ENCODE measurements around the gene SMIM45.
A peak's percentile ranks its signal among the peaks of the same experiment; 100 is the strongest.

SMIM45 gene

DNA sequence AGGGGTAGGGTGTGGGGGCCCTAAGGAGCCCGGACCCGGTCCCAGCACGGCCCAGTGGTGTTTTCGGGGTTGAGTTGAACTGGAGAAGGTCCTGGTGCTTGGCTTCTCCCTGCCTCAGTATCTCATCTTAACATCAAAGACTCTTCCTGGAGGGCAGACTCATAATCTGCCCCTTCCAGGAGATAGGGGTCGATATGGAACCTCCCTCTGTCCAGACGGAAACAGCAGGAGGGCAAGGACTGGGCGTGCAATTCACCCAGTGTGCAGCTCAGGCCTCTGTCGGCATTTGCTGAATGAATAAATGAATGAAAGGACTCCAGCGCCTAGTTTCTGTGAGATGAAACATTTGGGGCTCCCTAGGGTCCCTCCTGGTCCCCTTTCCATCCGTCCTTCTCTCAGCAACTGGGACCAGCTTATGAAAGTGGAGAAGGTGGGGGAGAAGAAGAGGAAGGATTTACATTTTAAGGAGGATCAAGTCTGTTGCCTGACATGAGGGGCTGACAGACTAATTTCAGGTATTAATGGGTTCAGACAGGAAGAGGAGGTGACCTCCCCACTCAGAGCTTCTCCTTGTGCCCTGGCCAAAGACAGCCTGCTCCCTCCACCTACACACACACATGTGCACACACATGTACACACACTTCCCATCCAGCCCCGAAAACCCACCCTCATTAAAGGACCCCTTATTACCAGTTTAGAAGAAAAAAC is 36.0 kb upstream of the SMIM45 start:
- DNase-seq (ENCODE audit: low read depth in 2 of 2) = no peak

DNA sequence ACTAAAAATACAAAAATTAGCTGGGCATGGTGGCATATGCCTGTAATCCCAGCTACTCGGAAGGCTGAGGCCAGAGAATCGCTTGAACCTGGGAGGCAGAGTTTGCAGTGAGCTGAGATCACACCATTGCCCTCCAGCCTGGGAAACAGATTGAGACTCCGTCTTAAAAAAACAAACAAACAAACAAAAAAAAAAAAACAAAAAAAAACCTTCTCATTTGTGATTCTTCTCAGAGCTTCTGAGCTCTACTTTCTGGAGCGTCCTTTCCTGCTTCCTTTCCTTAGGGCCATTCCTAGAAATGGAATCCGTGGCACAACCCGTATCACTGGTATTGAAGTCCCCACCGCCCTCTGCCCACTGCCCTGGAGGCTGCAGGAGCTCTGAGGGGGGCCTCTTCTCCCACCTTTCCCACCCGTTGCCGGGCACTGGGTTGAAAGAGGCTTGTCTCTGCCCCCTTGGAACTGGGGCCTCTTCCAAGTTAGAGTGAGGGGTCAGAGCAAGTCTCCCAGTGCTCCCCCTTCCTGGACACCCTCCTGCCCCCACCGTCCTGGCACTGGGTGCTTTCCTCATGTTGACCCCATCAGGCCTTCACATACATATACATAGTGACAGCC is 35.1 kb upstream of the SMIM45 start:
- no peak for DNase-seq (ENCODE audit: low read depth in 2 of 2)

DNA sequence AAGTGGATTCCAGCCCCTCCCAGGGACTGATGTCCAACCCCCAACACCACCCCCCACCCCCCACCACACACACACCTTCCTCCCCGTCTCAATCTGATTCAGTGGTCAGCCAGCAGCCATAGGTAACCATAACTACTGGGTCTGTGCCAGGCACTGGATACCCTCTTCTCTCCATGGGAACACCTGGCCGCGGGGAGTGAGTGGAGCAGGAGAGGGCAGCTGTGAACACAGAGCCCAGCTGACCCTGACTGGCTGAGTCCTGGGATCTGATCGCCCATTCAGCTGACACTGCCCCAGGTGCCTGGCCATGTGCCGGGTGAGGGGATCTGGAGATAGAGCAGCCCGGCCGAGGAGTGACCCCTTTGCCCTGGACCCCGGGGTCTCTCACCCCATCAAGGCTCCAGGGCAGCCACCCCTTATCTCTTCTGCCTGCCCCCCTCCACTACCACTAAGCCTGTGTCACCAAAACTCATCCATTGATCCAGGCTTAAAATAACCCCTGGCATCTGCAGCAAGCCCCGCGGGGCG is 34.5 kb upstream of the SMIM45 start:
- DNase-seq (ENCODE audit: low read depth in 2 of 2) = no peak

DNA sequence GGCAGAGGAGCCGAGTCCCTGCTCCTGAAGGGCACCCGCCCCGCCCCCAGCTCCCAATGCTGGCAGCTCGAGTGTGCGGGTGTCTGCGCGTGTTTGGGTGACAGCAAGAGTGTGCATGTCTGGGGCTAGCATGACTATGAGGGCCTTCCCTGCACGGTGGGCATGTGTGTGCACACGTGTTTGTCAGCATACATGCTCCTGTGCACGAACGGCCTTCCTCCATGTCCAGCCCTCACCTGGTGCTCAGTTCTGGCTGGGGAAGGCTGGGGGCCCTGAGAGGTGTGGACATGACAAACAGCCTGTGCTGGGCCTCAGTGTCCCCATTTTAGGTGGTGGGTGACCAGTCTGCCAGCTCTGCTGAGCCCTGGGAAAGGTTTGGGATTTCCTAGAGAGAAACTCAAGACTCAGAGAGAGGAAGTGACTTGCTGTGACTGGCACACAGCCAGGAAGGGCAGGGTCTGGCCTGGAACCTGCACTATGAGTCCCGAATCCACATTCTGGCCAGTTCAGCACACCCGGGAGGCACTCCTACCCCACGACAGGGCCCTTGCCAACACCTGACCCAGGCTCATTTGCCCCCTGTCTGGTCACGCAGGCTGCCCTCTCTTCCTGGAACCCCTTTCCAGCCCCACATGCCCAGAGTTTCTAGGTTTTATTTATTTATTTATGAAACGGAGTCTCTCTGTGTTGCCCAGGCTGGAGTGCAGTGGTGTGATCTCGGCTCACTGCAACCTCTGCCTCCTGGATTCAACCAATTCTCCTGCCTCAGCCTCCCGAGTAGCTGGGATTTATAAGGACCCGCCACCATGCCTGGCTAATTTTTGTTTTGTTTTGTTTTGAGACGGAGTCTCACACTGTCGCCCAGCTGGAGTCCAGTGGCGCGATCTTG is 33.8 kb upstream of the SMIM45 start:
- no peak for DNase-seq (ENCODE audit: low read depth in 2 of 2)

DNA sequence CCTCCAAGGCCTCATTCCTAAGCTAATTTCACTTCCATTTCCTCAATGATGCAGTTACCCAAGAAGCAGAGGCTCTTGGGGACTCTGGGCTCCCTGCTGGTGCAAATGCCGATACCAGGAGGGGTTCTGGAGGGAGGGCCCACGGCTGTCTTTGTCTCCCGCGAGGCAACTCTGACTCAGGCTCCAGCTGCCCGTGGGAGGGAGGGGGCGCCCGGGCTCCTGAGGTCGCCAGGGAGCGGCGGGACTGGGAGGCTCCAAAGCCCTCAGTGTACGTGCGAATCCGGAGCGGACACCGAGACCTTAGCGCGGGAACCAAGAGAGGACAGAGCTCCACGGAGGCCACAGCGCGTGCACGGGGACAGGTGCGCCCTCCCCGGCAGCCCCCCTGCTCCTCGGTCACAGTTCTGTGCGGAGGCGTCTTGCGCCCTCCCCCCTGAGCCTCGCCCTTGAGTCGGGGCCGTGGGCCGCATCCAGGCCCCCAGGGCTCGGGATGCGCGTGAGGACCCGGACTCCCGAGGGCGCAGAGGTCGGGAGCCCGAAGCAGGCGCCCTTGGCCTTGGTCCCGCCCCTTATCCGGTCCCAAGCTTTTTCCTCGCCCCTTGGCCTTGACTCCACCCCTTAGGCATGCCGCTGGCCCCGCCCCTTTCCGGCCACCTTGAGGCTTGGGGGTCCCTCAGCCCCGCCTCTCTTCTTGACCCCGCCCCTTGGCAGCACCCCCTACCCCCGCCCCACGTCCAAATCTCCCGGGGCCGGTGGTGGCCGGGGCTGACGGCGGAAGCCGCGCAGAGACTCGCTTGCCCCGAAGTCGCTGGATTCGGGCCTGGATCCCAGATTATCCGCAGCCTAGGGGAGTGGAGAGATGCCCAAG is 32.4 kb upstream of the SMIM45 start:
- peak in 1 of 2 donors; percentile 29 for DNase-seq (ENCODE audit: low read depth in 2 of 2)

DNA sequence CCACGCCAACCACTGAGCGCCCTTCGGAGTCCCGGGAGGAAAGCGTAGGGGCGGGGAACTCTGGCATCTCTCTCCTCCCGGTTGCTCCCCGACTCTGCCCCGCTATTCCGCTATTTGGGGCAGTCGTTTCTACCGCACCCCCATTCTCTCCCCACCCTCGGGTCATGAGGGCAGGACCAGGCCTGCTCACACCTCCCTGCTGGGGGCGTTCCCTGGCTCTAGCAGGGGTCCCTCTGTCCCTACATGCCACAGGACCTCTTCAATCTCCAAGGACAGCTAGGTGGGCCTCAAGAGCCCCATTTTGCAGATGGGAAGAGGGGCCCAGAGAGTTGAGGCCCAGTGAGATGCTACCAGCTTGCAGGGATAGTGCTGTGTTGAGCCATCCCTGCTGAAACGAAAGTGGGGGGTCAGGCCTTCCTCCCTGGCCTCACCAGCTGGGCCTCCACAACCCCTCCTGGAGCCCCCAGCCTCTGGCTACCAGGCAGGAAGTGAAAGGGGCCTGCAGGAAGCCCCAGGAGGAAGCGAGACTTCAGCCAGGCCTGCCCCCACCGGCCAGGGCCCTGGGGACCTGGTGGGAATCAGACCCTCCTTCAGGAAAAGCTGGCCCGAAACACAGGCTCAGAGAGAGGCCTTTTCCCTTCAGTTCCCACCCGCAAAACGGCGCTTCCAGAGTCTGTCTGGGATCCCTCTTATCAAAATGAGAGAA is 31.5 kb upstream of the SMIM45 start:
- DNase-seq (ENCODE audit: low read depth in 2 of 2) = no peak

DNA sequence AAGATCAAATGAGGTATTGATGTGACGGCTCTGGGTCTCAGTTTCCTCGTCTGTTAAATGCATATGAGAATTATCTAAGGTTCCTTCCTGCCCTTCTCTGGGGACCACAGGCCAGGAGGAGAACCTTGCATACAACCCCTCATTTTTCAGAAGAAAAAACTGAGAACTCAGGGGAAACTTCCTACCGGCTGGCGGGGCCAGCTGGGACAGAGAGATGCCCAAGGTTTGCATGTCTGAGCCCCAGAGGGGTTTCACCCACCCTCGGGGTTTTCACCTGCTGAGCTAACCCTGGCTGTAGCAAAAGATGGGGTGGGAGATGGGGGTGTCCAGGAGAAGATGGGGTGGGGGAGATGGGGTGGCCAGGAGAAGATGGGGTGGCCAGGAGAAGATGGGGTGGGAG is 29.6 kb upstream of the SMIM45 start:
- DNase-seq (ENCODE audit: low read depth in 2 of 2) = no peak

DNA sequence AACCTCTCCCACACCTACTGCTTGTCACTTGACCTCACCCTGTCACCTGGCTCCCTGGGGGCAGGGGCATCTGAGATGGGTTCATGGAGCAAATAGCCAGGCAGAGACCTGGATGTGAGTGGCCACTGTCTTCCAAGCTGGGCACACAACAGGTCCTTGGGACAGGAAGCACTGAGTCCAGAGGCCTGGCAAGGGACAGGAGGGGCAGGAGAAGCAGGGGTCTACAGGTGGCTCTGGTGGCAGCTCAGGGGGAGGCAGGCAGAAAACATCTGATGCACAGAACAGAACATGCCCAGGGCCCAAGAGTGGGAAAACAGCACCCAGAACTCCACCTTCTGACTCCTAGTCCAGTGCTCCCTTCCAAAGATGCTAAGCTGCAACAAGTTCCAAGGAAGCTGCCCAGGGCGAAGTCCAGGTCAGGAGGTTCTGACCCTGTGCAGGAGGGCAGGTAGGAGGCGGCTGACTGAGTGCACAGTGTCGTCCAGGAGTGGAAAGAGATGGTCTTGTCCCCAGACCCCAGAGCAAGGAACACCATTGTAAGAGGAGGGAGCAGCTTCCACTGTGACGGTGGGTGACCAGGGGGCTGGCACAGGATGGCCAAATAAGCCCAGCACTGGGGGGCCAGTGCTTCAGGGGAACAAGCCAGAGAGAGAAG is 28.9 kb upstream of the SMIM45 start:
- no peak for DNase-seq (ENCODE audit: low read depth in 2 of 2)

DNA sequence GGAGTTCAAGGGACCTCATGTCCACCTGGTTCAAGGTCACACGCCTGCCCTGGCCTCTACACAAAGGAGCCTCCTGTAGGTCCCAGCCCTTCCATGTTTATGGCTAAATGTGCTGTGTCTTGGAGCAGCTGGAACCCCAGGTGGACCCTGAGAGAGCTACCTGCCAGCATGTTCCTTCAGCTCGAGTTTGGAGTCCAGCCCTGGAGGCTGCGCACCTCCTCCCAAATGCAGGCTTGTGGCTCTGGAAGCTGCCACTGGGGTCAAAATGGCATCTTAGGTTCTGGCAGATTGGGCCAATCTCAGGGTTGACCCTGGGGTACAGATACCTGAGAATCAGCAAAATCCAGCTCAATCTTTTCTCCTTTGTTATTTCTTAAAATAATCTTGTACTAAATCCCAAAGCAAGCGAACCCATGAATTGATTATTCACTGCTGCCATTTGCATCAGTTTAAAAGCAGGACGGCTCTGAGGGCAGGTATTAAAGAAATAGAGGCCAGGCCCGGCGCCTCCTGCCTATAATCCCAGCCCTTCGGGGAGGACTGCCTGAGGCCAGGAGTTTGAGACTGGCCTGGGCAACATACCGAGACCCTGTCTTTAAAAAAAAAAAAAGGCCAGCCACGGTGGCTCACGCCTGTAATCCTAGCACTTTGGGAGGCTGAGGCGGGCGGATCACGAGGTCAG is 28.2 kb upstream of the SMIM45 start:
- DNase-seq (ENCODE audit: low read depth in 2 of 2) = no peak

DNA sequence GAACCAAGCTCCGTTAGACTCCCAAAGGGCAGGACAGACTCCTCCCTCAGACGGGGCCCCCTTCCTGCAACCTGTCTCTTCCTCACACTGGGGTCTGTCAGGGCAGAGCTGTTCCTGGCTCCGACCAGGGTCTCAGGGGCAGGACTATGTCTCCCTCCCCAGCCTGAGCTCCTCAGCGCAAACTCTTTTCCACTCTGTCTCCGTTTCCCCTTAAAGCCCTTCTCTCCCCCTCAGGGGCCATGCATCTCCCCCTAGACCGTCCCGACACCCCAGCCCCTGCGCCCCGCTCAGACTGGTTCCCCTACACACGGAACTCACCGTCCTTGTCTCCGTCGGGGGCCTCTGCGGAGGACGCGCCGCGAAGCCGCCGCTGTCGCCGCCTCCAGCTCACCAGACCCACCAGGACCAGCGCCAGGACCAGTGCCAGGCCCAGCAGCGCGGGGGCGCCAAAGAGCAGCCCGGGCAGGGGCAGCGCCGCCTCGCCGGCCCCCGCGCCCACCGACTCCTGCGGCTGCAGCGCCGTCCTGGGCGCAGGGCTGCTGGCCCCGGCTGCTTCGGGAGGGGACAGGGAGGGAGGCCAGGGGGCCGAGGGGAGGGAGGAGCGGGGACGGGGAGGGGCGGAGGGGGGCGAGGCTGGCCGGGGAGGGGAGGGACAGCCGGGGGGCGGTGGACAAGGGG is 26.0 kb upstream of the SMIM45 start:
- DNase-seq (ENCODE audit: low read depth in 2 of 2) = peak; percentile 56 to 60

DNA sequence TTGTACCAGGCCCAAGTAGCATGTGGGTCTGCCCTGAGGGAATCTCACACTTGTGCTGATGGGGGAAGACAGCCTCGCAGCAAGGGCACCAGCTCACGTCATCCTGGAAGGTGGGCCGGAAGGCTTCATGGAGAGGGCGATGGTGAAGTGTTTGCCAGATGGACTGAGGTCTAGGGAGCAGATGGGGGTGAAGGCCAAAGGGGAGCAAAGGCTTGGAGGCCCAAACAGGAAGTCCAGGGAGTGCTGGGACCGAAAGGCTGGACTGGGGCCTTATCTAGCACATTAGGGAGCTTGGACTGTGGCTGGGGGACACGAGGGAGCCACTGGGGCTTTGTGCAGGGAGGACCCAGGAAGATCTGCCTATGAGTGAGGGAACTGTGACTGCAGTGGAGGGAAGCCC is 24.1 kb upstream of the SMIM45 start:
- no peak for DNase-seq (ENCODE audit: low read depth in 2 of 2)

DNA sequence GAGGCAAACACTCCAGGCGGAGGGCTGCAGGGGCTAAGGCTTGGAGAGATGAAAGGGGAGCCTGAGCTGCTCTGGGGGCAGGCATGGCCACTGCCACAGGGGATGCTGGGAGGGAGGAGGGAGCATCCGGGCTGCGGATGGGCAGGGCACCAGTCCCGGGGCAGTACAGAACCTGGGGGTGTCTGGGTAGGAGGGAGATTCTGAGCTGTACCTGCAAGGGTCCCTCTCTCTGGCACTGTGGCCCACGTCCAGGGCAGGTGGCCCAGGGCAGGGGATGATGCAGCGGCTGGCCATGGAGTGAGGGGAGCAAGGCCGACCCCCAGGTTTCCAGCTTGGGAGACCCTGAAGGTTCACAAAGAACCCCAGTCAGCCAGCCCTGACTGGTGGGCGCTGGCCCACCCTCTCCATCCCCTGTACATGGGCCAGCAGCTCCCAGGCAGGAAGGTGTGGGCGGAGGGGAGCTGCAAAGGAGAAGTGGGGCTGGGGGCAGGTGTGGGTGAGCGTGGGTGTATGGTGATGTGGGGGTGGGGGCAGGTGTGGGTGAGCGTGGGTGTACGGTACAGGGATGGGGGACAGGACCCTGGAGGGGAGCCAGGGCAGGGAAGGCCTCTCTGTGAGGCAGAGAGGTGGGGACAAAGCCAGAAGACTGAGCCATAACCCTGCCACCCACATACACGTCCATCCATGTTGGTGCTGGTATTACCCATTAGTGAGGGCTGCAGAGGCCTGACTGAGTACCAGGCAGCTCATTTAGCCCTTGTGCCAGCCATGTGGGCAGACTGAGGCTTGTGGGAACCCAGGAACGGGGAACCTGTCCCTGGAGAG is 23.1 kb upstream of the SMIM45 start:
- no peak for DNase-seq (ENCODE audit: low read depth in 2 of 2)

DNA sequence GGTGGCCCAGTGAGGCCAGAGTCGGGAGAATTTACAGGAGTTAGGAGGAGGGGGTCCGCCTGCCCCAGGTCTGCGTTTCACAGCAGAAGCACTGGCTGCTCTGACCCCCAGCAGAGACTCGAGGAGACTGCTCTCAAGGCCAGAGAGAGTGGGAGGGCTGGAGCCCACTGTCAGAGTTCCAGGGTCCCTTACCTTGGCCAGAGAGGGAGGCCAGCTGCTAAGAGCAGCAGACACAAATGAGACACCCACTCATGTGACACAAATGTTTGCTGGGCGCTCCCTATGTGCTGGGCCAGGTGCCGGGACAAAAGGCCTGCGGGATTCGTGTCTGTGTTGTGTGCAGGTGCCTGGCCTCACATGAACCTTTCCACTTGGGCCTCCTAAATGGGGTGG is 22.5 kb upstream of the SMIM45 start:
- no peak for DNase-seq (ENCODE audit: low read depth in 2 of 2)

DNA sequence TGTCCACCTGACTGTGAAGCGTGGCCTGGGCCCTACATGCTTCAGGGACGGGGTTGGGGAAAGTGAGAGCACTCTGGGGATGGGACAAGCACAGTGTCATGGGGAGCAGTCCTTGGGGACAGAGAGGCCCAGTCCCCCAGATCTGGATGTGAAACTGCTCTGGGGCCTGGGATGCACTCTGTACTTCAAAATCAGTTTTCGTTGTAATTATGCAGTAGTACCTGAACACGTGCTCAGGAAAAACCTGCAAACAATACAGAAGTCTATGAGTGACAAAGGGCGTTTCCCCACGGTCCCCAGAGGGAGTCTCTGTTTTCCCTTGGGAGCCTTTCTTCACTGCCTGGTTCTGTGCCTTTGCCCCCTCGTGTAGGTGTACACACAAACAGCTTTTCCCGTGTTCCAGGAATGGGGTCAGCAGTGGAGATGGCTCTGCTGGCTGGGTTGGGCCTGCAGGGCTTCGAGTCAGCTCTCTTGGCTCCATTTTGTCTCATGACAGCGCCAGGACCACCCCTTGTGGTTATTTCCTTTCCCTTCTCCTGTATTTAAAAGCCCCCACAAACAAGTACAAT is 20.2 kb upstream of the SMIM45 start:
- DNase-seq (ENCODE audit: low read depth in 2 of 2) = no peak

DNA sequence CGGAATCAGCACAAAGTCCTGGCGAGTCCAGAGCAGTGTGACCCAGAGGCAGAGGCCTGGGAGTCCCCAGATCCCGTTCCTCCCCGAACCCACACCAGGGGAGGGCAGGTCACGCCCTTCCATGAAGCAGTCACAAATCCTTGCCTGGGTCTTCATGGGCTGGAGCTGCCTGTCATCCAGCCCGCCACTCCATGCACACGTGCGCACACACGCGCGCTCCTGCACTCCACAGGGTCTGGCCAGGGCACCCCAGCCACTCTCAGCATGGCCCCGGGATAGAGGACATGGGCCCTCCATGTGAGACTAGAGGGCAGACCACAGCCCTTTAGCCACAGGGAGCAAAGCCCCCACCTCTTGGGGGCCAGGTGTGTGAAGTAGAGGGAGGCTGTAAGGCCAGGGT is 19.6 kb upstream of the SMIM45 start:
- no peak for DNase-seq (ENCODE audit: low read depth in 2 of 2)

DNA sequence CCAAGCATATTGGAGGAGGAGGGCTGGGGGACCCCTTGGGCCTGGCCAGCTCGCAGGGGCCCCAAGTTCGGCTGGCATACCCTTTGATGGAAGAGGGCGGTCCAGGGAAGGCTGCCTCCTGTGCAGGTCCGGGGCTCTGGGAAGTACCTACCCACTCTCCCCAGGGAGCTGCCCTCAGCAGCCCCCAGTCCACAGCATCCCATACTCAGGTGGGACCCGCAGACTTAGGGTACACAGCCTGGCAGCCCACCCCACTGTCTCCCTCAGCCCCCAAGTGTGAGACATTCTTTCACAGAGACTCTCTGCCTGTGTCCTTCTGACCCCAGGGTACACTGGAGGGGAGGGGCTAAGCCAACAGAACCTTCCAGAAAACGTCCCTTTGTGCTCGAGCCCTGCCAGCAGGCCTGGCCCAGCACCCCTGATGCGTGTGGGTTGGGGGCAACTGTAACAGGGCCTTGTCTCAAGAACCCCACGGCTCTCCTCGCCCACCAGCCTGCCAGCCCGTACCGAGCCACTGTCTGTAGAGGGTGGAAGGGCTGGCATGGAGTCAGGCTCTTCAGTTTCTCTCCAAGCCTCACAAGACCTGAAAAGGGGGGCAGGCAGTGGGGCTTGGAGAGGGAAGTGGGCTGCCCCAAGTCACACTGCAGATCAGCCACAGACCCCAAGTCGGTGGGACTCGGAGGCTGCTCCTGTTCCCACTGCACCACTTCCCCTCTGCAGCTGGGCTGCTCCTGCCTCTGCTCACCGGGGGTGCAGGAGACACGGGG is 18.4 kb upstream of the SMIM45 start:
- no peak for DNase-seq (ENCODE audit: low read depth in 2 of 2)

DNA sequence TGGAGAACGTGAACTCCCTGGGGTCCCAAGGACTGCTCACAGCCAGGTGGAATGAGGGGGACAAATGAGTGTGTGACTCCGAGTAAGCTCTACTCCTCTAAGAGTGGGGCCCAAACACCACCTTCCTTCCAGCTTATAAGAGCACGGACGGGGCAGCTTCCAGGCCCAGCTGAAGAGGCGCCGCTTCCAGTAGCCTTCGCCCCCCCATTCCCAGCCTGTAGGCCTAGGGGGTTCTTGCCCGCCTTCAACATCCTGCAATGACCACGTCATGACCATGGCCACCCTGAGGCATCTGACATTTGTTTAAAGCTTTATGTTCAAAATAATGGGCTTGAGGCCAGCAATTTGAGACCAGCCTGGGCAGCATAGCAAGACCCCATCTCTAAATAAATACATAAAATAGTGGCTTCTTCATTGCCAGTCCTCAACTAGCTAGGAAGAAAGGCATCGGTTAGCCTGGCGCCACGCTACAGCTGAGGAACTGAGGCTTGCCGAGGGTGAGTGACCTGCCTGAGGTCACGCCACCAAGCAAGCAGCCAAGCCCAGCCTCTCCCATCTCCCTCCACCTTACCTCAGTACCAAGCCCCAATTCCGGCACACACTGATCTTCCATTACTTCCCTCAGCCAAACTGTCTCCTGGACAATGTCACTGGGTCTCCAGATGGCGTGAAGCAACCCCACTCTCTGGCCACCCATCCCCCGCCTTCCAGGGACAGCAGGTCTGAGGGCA is 17.5 kb upstream of the SMIM45 start:
- DNase-seq (ENCODE audit: low read depth in 2 of 2) = no peak

All from stimulated activated CD8-positive, alpha-beta memory T cell treated with anti-CD3 and anti-CD28 coated beads, Interleukin-15, amount 100 ng/mL, for 4 hours (primary cell).